ENCODE results near the gene RYR3. TPM values are rescaled to one million over a fixed set of nuclear protein-coding genes. Genes with fewer than 3 reads are reported as not detected.

RYR3 gene
- total RNA-seq, 4 donors from 2014 or later: 0.38 to 1.8 (median 1.2) TPM

DNA sequence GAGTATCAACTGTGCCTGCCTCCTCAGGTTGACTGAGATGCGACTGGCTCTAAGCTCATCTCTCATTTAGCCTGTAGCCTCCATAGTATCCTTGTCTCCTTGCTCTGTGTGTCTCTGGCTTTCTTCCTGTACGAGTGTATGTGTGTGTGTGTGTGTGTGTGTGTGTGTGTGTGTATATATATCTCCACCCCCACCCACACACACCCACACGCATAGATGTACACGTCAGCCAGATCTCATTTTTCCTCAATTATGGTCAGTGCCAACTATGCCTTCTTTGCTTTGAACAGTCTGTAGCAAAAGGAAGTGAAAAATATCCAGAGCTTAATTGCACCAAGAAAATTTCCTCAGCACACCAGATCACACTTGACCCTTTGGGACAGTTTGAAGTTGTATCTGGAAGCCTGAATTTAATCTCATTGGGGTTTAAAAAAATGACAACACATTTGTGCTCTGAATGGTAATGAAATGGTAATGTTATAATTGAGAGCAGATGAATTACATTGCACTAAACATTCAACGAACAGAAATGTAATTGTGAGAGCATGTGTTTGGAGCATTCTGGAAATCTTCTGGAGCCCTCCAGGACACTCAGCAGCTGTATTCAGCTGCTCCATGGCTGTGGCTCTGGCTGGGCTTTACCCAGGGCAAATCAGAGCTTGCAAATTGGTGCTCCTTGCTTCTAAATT is 63.6 kb downstream of the RYR3 start:
- 24 to 40% methylated on average over 5 of the region's 5 CpGs for WGBS, 2 donors
- no peak for DNase-seq (ENCODE audit: low spot score in 2 of 2)
- H3K4me3 ChIP-seq (ENCODE audit: low read depth, poor library complexity, severe bottlenecking): no peak overlapping the region
- TF ChIP-seq POLR2A (IDR thresholded peaks at IDR 0.05): no peak
- TF ChIP-seq, protein P1, sequence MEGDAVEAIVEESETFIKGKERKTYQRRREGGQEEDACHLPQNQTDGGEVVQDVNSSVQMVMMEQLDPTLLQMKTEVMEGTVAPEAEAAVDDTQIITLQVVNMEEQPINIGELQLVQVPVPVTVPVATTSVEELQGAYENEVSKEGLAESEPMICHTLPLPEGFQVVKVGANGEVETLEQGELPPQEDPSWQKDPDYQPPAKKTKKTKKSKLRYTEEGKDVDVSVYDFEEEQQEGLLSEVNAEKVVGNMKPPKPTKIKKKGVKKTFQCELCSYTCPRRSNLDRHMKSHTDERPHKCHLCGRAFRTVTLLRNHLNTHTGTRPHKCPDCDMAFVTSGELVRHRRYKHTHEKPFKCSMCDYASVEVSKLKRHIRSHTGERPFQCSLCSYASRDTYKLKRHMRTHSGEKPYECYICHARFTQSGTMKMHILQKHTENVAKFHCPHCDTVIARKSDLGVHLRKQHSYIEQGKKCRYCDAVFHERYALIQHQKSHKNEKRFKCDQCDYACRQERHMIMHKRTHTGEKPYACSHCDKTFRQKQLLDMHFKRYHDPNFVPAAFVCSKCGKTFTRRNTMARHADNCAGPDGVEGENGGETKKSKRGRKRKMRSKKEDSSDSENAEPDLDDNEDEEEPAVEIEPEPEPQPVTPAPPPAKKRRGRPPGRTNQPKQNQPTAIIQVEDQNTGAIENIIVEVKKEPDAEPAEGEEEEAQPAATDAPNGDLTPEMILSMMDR (IDR thresholded peaks at IDR 0.05): no peak
- intact Hi-C loops (cut with DNase I; ENCODE audit: low total_unique reads): no loop called here

DNA sequence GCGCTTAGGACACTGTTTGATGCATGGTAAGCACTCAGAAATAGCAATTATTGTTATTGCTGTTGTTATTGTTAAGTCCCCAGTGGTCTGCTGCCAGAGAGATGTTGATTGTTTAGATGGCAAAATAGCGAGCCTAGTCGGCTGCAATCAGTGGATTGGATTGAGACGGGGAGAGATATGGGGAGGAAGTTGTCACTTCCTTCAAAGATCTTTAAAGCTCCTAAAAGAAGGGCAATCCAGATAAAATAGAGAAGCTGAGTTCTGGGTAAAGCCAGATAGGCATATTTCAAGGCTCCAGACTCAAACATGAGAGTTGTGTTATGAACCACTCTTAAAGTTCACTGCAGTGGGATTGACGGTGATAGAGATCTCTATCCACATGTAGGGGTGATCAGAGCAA is 64.5 kb downstream of the RYR3 start:
- H3K4me3 ChIP-seq (ENCODE audit: low read depth, poor library complexity, severe bottlenecking): no peak overlapping the region
- WGBS, 2 donors: 62 to 77% methylated on average over 5 of the region's 5 CpGs
- intact Hi-C loops (cut with DNase I; ENCODE audit: low total_unique reads): no loop called here
- no peak for TF ChIP-seq POLR2A (IDR thresholded peaks at IDR 0.05)
- TF ChIP-seq, protein P1 (IDR thresholded peaks at IDR 0.05): no peak
- DNase-seq (ENCODE audit: low spot score in 2 of 2): no peak

GRCh38 chr15:33377204-33377603 is 66.4 kb downstream of the RYR3 start:
- TF ChIP-seq POLR2A (IDR thresholded peaks at IDR 0.05): no peak
- TF ChIP-seq, protein P1 (IDR thresholded peaks at IDR 0.05): no peak
- no peak overlapping the region for H3K4me3 ChIP-seq (ENCODE audit: low read depth, poor library complexity, severe bottlenecking)
- WGBS, 2 donors: 78 to 83% methylated on average over 4 of the region's 4 CpGs
- DNase-seq (ENCODE audit: low spot score in 2 of 2): no peak
- intact Hi-C loops (cut with DNase I; ENCODE audit: low total_unique reads): no loop called here

GRCh38 chr15:33378866-33379480 is 68.2 kb downstream of the RYR3 start:
- 72 to 82% methylated on average over 2 of the region's 2 CpGs for WGBS, 2 donors
- no peak overlapping the region for H3K4me3 ChIP-seq (ENCODE audit: low read depth, poor library complexity, severe bottlenecking)
- no peak for TF ChIP-seq POLR2A (IDR thresholded peaks at IDR 0.05)
- TF ChIP-seq, protein P1 (IDR thresholded peaks at IDR 0.05): no peak
- DNase-seq (ENCODE audit: low spot score in 2 of 2): no peak
- intact Hi-C loops (cut with DNase I; ENCODE audit: low total_unique reads): no loop called here

- intact Hi-C loops (cut with DNase I; ENCODE audit: low total_unique reads): no loop called here
- H3K4me3 ChIP-seq (ENCODE audit: low read depth, poor library complexity, severe bottlenecking): no peak overlapping the region
- TF ChIP-seq, protein P1 (IDR thresholded peaks at IDR 0.05): no peak
- TF ChIP-seq POLR2A (IDR thresholded peaks at IDR 0.05): no peak
- DNase-seq (ENCODE audit: low spot score in 2 of 2): no peak
- 87 to 90% methylated on average over 8 of the region's 8 CpGs for whole genome bisulfite sequencing, 2 donors
Measured at GRCh38 chr15:33380406-33380805, 69.6 kb downstream of the RYR3 start.

Measured in lower leg skin (tissue), 4 donors.